HG02642 (cell line): ENCODE measurements around the gene WWOX.

Experiments
- ATAC-seq: cut with Tn5 transposase; IDR thresholded peaks from one replicate; pipeline ENCODE4 v1.9.1; 2021; ENCODE audit warnings: mild to moderate bottlenecking; ENCODE audit not compliant: unreplicated experiment, poor library complexity

WWOX gene

DNA sequence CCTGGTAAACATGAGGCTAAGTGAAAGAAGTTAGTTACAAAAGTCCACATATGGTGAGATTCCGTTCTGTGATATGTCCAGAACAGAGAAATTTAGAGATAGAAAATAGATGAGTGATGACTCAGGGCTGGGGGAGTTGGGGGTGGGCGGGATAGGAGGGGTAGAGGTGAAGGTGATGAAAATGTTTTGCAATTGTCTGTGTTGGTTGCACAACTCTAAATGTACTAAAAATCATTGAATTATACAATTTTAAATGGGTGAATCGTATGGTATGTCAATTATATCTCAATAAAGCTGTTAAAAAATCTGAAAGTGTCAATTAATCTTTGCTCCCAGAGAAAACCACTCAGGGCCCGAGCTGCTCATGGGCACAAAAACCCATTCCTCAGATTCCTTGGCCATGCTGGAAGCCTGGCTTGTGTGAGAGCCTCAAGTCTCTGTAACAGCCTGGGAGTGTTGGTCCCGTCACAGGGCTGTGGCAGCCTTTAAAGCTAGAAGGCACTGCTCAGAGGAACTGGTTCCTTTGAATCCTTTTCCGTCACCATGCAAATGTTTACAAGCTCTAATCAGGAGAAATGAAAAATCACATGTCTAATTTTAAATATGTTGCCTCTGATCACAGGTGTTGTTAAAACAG lies 225.3 kb downstream of the WWOX start:
- no peak for ATAC-seq

DNA sequence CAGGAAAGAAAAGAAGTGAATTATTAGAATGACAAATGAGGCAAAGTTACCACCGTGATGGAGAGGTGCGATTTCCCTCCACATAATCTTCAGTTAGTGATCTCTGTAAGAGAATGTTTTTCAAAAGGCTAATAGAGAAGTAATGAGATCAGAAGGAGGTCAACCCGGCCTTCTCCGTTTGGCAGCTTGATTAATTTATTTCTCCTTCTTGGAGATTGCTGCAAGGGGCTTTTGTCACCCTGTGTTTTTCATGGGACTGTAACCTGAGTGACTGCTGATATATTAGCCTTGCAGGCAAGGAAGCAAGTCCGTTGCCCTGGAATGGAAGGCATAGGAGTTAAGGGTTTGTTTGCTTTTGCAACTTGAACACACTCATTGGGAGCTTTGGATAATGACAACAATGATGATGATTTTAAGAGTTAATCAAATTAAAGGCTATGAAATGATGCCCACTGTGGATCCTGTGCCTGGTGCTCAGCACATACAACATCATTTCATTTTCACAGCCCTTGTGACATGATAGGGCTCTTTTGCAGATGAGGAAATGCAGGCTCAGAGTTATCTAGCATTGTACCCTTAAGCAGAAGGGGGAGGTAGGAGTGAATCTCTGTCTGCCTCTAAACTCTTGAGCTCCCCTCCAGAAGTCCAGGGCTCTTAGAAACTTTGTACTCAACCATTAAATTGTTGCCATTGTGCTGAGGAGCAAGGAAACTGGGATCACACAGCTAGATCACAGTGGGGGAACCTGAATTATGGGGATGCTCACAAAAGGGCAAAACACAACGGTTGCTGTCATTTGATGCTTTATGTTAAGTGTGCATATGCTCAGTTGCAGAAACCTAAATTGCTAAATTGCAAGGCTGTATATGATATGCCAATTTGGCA lies 226.3 kb downstream of the WWOX start:
- ATAC-seq = no peak

DNA sequence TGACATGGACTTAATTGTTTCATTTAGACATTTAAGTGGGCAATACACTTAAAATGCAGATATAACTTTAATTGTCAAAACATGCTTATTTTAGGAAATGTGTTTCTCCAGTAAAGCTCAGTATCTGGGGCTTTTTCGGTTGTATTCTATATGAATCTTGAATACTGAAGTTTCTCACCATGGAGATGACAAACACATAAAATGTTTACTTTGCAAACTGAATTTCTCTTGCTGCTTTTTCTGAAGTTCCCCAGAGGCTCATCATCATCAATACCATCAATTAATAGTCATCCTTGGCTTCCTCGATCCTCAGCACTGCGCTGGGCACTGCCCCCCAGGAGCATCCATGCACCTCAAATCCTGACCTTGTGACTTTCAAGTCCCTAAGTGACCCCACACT lies 227.3 kb downstream of the WWOX start:
- ATAC-seq = no peak

DNA sequence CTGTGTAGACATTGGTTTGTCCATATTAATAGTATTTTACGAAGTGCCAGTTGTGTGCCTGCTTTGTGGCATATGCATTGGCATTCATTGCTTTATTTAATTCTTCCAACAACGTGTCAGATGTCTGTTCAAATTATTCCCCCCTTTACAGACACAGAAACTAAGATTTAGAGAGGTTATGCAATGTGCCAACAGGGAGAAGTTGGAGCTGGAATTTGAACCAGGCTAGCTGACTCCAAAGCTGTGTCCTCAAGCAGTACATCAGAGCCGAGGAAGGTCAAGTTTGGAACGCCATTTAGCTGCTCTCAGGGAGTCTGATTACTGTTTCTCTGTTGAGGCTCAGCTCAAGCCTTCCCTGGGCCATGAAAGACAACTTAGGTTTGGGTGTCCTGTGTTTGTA lies 232.3 kb downstream of the WWOX start:
- ATAC-seq = no peak

DNA sequence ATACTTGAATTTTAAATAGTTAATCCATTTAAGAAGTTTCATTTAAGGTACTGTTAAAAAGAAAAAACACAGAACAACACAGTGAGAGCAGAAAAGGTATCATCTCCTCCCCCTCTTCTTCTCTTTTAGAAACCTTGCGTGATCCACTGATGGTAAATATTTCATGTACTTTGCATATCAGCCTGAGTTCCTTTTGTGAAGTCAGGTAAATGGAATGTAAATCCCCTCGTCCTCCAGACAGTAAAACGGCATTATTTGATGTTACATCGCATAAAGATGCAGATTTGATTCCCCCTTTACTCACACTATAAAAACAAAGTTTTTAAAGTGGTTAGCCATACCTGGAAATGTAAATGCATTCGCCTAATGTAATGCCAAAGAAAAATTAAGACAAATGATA lies 234.4 kb downstream of the WWOX start:
- ATAC-seq = no peak

DNA sequence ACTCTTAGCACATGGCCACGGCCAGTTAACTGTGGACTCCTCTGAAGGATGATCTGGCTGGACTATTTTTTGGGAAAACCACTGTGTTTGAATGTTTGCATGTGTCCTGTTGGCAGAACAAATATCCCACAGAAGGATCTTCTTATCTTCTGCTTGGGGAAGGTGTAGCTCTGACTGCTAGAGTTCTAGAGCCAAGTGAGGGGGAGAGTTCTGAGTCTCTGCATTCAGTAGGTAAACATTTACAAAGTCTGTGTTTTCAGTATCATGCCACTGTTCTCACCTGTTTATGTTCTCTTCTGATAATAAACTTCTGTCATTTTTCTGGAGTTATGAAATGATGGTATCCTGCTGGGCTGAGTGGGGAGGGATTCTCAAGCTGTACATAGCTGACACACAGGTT lies 241.1 kb downstream of the WWOX start:
- no peak for ATAC-seq

DNA sequence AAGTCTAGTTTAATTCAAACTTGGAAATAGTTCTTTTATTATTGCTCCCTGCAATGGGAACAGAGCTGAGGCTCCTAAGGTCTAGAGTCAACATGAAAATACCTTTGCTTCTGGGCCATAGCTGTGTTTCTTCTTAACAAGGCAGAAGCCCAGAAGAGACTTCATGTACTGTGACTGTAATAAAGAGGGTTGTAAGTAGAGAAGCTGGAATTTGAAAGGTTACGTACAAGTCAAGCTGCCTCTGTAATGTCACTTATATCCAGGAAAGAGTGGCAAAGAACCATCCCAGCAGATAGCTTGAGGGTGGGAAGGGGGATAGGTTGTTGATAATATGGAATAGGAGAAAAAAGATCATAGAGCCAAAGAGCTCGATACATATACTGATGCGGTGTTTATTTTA lies 248.6 kb downstream of the WWOX start:
- no peak for ATAC-seq

DNA sequence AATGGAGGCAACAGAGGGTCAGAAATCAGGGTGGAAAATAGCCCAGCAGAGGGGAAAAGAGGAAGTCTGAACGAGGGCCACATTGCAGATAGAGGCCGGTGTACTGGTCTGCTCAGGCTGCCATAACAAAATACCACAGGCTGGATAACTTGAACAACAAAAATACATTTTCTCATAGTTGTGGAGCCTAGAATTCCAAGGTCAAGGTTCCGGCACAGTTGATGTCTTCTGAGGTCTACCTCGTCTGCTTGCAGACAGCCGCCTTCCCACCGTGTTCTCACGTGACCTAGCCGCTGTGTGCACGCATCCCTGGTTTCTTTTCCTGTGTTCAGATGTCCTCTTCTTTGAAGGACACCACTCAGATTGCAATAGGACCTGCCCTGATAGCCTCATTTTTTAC lies 249.4 kb downstream of the WWOX start:
- no peak for ATAC-seq

DNA sequence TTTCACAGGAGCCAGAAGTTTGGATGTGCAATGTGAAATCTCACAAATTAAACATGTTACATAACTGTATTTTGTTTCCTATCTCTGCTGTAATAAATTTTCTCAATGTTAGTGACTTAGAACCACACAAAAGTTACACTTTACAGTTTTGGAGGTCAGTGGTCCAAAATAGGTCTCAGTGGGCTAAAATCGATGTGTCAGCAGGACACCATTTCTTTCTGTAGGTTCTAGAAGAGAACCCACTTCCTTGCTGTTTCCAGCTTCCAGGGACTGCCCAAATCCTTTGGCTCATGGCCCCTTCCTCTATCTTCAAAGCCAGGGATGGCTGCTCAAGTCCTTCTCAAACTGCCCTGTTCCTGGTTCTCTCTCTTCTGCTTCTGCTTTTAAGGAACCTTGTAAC lies 252.7 kb downstream of the WWOX start:
- ATAC-seq = no peak

DNA sequence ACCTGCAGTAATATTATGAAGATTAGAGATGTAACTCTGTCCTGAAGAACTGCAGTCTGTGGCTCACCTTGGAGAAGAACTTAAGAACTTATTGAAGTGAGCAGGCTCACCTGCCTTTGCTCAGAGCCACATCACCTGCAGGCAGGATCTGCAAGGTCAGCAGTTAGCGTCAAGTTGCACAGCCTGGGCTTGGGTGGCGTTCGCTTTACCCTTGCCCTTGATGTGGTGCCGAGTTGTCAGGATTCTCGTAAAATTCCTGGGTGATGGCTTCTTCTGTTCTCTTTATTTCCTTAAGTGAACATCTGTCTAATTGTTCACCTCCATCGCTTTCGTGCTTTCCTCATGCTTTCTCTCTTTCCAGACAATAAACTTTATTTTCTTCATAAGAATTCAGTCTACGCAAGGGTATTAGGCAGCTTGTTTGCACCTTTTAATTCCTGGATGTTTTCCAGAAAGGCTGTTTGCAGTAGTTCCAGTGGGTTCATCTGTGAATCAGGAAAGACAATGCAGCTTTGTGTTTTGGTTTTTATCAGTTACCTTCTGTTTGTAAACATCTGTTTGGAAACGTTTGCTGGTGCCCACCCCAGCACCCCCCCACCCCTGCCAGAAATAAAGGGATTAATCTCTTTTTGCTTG lies 254.3 kb downstream of the WWOX start:
- no peak for ATAC-seq

DNA sequence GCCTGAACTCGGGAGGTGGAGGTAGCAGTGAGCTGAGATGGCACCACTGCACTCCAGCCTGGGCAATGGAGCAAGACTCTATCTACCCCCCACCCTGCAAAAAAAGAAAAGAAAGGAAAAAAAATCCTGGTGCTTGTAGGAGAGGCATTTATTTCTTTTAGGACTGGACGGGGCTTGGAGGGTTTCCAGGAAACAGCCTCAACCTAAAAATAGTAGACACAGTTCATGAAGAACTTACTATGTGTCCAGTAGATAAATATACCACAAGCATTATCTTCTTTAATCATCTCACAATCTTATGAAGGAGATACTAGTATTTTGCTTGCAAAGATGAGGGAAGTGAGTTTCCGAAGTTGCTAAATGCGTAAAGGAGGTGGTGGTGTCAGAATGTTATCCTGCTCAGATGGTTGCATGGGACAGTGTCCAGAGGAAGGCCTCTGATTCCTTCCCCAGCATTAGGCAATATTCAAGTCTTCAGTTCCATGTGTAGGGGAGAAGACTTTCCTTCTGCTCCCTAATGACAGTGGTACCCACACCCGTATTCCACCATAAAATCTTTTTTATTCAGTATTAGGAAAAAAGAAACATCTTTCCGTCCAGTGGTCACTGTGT lies 263.2 kb downstream of the WWOX start:
- ATAC-seq = no peak

DNA sequence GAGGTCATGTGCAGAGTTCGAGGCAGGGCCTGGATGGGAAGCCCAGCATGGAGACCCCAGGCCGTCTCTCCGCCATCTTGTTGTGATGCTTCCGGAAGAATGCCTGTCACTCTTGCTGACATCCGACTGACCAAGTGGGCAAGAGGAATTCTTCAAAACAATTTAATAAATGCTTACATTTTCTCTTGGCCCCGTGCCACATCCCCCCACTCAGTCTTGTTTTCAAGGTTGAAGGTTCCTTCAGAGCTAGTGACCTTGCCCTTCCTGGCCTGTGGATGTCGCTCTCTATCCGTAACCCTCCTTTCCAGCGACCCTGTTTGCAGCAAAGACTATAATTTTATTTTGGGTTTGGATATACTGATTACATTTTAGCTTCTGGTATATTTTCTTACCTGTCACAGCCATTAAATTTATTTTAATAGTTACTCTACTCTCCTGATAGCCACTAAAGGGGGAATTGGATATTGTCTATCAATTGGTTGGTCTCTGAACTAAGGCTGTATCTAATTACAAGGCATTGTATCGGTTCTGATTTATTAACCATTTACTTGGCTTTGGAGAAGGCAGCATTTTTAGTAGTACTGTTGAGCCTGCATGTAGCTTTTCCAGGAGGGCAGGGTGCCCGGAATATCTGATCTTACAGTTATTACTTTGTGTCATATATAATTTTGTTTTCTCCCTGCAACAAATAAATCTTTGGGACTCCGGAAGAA lies 264.5 kb downstream of the WWOX start:
- ATAC-seq = no peak

DNA sequence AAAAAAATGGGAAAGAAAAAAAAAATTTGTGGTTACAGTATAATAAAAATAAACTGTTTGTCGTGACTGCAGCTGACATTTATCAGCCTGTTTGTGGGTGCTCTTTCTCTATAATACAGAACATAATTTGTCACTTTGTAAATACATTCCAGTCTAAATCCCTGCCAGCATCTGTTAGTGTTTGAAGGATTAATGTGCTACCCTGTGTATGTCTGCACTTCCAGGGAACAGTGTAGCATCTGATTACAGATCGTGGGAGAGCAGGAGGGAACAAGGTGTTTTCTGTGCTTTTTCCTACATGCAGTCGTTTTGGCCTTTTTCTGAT lies 265.1 kb downstream of the WWOX start:
- ATAC-seq = no peak

DNA sequence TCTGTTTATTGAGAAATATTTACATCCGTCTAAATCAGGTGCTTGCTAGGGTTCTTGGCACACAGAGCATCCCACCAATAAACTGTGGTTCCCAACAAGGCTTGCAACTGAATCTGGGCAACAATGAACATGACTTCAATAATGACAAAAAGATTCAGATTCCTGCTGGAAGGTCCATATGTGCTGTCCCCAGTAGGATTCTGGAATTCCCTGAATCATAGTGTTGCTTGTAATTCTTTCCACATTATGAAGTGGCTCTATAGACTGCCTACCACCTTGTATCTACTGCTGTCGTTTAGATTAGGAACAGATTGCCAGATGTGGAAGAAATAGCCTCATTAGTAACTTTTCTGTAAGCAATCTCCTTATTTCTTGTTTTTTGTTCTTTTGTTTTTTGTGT lies 265.9 kb downstream of the WWOX start:
- no peak for ATAC-seq

DNA sequence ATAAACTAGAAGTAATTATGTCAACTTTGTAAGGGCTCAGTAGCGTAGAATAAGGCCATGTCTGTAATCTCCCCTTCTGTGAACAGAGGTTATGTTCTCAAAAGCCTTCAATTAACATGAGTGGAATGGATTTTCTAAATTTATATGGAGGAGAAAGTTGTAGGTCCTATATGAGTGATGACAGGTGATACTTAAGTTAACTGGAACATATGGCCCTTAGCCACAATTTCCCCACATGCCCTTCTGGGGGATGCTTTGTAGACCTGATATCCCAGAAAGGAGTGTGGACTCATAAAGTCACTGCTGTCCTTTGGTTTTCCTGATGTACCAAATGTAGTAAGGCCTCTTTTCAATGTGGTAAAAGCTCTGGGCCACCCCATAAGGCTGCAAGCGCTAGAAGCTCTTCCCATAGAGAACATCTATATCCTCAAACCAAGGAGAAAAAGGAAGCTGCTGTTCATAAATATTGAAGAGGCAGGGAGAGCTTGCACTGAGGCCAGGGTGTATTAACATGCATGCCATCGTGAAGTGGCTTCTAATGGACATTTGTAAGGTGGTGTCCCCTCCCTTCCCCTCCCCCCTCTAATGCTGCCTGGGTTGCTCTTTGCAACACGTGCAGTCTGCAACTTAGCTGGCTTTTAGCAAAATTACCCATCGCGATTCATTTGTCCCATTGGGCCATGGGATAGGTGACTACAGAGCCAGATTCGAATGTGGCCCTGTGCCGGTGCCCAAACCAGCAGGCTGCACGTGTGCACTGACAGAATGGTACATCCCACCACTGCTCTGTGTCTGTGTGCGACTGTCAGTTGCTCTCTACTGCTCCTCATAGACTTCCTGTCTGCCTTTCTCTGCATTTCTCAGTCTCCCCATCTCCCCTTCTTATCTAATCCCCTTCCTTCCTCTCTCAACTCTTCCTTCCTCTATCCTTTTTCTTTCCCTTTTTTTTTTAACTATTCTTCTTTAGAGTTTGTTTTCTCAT lies 269.0 kb downstream of the WWOX start:
- ATAC-seq = no peak

DNA sequence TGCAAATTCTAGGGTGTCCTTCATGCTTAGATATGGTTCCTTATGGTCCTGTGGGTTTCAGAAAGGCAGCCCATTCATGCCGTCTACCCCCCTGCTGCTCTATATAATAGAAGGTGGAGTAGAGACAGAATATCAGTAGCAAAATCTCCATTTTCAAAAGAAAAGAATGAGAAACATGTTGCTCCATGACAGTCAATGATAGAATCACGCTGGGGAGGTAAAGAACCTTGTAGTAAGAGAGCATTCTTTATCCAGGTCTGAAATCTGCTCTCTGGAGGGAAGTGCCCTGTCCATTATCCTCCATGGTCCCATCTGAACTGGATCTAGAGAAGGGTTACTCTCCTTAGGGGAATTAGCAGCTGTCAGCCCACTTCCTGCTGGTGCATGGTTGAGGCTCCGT lies 272.8 kb downstream of the WWOX start:
- no peak for ATAC-seq

DNA sequence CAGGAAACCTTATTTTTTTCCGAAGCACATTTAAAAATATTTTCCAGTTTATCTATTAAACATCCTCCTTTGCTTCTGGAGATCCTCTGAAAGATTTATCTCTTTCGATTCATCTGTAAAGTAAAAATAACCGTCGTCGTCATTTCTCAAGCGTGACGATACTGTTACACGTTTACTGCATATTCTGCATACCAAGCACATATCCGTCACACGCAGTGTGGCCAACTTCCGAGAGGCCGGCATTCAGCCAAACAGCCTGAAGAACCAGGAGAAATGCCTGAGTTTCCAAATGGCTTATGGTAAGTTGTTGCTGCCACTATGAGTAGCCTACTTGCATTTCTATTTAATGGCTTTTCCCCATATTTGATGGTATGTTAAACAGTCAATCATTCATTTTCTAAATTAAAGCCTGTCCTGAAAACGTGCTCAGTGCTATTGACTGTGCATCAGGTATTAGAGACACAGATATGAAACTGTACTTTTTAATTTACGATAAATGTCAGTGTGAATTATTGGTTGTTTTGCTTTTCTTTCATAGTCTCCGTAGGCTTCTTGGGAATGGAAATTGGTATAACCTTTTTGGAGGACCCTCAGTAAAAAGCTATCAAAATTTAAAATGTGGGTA lies 275.7 kb downstream of the WWOX start:
- ATAC-seq = no peak

DNA sequence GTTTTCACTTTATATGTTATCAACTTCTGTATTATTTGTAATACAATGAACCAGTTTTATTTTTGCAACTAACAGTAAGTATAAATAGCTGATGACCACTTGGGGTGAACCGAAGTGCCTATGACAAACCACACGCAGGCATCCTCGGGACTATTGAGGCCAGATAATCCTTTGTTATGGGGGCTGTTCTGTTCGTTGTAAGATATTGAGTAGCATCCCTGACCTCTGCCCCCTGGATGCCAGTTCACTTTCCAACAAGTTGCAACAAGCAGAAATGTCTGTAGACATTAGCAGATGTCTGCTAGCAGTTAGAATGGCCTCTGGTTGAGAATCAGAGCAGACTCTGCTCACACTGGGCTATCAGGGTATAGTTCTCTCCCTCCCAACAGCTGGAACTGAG lies 277.0 kb downstream of the WWOX start:
- no peak for ATAC-seq

DNA sequence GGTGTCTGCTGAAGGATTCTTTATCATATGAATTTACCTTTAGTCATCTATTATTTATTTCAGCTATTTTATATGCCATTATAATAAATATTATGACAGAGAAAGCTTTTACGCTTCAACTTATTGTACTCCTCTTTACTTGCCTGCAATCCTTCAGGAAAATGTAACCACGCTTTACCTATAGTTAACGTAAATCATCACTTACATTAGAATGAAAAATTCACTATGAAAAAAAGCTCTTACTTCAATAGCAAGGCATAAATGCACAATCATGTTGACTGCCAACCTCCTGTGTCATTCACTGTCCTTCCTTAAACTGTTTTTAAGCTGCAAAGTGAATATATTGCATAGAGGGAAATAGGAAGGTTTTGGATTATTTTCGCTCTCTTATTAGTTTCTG lies 277.9 kb downstream of the WWOX start:
- ATAC-seq = no peak
